GM10248 (cell line): Measurements from ENCODE around the gene TROAP.

Source experiments
- CTCF ChIA-PET: fragments of 300-600 bp; sonication (Branson Sonifier 250); formaldehyde crosslinking; extraction: SDS; loops from one replicate; lab custom pipeline; 2021; ENCODE audit warnings: antibody characterized with exemption; lab: Yijun Ruan, JAX
- POLR2A ChIA-PET: fragments of 350-650 bp; sonication (Branson Sonifier 250); formaldehyde crosslinking; extraction: SDS; loops from one replicate; lab custom pipeline; 2020; ENCODE audit warnings: antibody characterized with exemption; lab: Yijun Ruan, JAX
- DNase-seq: peaks from one replicate; pipeline ENCODE4 v3.0.0; 2012; ENCODE audit errors: extremely low spot score
- CTCF ChIP-seq: IDR thresholded peaks from 2 replicates; pipeline ENCODE4 v1.5.1; 2012; ENCODE audit warnings: mild to moderate bottlenecking, low read depth; ENCODE audit errors: extremely low read depth, missing control alignments, control extremely low read depth

TROAP gene

GRCh38 chr12:49287876-49288275 lies 35.2 kb upstream of the TROAP start:
- TF ChIP-seq CTCF = no peak
- ChIA-PET POLR2A (interaction anchor here (0.6 kb wide), 1 partner anchor 216 kb away, joined by 11 read pairs; no protein-coding TSS in a partner anchor), CTCF (interaction anchor here (0.8 to 15.7 kb wide), 21 partner anchors 8 to 360 kb away, joined by 3 to 239 read pairs (median 7); partner anchors contain the start of genes C1QL4, DNAJC22, SPATS2 and TUBA1C)
- DNase-seq = no peak

GRCh38 chr12:49288412-49288853 lies 34.6 kb upstream of the TROAP start:
- peak; percentile 81 for DNase-seq
- CTCF ChIA-PET = interaction anchor here (0.7 to 15.7 kb wide), 41 partner anchors 9 to 360 kb away, joined by 3 to 239 read pairs (median 5); partner anchors contain the start of genes C1QL4, DHH, DNAJC22 and KCNH3
- POLR2A ChIA-PET = interaction anchor here (0.6 to 0.7 kb wide), 2 partner anchors 23 to 216 kb away, joined by 6 to 11 read pairs; no protein-coding TSS in a partner anchor
- TF ChIP-seq CTCF = peak; percentile 82

- no peak for TF ChIP-seq CTCF
- ChIA-PET CTCF (interaction anchor here (0.7 to 15.7 kb wide), 42 partner anchors 8 to 359 kb away, joined by 3 to 239 read pairs (median 5); partner anchors contain the start of genes C1QL4, DHH, DNAJC22 and KCNH3), POLR2A (interaction anchor here (0.7 kb wide), 1 partner anchor 24 kb away, joined by 6 read pairs; no protein-coding TSS in a partner anchor)
- DNase-seq = no peak
These were observed 34.0 kb upstream of the TROAP start for GRCh38 chr12:49288922-49289555.

GRCh38 chr12:49292729-49293055 lies 30.4 kb upstream of the TROAP start:
- CTCF ChIA-PET = interaction anchor here (1.4 to 15.7 kb wide), 6 partner anchors 20 to 66 kb away, joined by 4 to 239 read pairs (median 60); partner anchors contain the start of genes C1QL4 and DNAJC22
- TF ChIP-seq CTCF = no peak
- POLR2A ChIA-PET = interaction anchor here (2.5 kb wide), 1 partner anchor 27 kb away, joined by 12 read pairs; the partner anchor contains the start of gene TUBA1C
- DNase-seq = no peak

GRCh38 chr12:49293056-49293956 lies 29.7 kb upstream of the TROAP start:
- no peak for TF ChIP-seq CTCF
- no peak for DNase-seq
- POLR2A ChIA-PET = interaction anchor here (2.5 kb wide), 1 partner anchor 28 kb away, joined by 12 read pairs; the partner anchor contains the start of gene TUBA1C
- CTCF ChIA-PET = interaction anchor here (1.4 to 15.7 kb wide), 7 partner anchors 12 to 65 kb away, joined by 4 to 239 read pairs (median 57); partner anchors contain the start of genes C1QL4 and DNAJC22
